HG02943 (cell line): ENCODE data around the gene MITF.

Experiments used
- ATAC-seq: cut with Tn5 transposase; IDR thresholded peaks from one replicate; pipeline ENCODE4 v1.9.1; 2021; ENCODE audit warnings: mild to moderate bottlenecking, low read depth, moderate library complexity; ENCODE audit not compliant: unreplicated experiment

The MITF gene

DNA sequence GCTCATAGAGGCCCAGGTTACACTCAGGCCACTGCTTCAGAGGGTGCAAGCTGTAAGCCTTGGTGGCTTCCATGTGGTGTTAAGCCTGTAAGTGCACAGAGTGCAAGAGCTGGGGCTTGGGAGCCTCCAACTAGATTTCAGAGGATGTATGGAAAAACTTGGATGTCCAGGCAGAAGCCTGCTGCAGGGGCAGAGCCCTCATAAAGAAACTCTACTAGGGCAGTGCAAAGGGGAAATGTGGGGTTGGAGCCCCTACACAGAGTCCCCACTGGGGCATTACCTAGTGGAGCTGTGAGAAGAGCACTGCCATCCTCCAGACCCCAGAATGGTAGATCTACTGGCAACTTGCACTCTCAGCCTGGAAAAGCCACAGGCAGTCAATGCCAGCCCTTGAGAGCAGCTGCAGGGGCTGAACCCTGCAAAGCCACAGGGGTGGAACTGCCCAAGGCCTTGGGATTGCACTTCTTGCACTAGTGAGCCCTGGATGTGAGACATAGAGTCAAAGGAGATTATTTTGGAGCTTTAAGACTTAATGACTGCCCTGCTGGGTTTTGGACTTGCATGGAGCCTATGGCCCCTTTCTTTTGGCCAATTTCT, 14.0 kb downstream of the MITF start:
- no peak for ATAC-seq

DNA sequence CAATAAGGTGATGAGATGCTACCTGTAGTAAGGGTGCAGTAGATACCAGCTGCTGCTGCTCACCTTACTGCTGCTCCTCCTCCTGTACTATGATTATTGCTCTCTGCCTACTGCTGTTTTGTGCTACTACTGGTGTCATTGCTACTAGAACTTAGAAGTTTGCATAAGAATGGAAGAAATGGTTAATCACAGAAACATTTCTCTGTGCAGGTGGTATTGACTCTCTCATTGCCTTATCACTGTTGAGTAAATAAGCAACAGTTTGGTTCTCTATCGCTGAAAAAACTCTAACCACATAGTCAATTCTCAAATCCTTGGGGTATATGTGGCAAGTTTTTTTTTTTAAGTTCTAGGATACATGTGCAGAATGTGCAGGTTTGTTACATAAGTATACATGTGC, 16.5 kb downstream of the MITF start:
- ATAC-seq, result no peak

DNA sequence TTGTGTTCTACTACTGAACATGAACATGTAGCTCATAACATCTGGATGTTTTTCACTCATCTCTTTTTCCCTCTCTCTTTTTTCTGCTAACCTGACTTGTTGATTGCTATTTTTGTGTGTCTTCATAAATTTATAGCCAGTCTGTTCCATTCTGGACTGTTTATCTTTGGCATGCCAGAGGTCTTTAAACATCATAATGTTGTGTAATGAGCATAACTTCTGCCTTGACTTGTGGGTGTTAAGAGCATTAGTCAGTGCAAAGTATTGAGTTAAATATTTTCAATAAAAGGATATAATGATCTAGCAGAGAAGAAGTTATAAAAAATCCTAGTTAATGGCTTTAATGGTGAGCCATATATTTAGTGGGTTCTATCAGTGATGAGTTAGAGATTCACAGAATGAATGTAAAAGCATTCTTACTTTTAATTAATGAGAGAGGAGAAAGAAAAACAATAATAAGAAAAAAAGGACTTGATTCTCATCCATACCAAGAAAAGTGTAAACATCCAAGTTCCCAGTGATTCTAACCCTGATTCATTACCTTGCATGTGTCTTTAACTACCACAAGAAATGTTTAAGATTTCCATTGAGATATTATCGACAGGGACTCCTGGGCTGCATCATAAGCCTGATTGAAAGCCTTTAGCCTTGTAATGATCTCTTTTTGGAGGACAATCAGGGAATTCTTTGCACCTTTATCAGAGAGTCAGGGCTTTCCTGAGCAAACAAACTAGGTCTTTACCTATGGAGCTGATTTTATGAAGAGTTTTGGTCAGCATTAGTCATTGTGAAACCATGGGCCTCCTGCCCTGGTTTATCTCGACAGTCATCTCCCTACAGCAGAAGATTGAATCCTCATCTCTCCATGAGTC, 22.9 kb downstream of the MITF start:
- no peak for ATAC-seq

DNA sequence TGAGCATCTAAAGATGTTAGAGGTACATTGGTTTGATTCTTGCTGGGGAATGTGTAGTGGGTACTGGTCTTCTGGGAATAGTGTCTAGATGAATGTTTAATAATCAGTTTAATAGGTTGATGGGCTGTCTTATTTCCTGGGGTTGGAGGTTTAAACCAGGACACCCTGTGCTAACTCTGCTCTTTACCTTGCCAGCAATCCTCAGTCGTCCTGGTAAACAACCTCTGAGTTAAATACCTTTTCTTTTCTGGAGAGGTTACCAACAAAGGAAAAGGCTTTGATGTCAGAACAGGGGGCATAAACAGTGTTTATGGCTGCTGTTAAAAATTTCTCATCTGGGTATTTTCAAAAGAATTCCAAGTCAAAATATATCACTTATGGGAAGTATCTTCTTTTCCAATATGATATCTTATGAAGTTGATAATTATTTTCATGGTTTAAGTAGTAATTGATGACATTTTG, 23.5 kb downstream of the MITF start:
- ATAC-seq, result no peak

DNA sequence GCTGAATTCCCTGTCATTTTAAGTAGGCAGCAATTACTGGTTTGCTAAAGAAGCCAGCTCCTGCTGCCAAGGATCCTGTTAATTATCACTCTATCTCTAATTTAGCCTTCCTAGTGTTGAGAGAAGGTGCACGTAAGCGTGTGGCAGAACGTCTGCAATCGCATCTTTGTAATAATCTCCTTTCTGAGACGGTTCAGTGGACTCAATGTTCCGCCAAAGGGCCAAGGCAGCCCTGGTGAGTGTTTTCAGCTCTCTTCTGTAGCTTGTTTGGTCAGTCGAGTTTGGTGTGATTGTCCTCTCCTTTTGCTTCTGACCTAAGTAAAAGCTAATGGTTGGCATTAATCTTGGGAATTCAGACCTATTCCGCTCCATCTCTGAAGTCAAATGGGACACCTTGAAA, 24.2 kb downstream of the MITF start:
- no peak for ATAC-seq

DNA sequence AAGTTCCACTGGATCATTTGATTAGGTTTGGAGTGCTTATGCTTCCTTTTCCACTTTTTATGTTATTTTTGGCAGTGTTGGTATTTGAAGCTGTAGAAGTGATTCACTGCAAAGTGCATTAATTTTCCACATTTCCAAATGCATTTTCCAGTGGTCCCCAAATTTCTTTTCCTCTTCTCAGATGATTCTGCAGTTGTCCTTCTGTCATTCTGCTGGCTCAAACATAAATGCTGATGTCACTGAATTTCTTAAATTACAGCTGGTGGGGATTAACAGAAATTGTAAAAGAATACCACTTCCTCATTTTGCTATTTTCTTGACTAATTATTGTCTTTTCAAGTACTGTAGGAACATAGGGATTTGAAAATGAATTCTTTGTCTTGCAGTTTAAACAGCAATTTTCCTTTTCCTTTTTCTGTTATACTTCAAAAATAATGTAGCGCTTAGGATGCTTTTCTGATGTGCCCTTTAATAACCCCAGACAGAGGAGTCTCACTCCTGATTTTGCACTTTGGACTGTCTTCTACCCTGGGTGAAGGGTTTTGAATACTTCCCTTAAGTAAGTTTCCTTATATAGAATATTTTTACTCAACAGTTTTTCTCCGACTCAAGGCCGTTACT, 25.0 kb downstream of the MITF start:
- no peak for ATAC-seq

DNA sequence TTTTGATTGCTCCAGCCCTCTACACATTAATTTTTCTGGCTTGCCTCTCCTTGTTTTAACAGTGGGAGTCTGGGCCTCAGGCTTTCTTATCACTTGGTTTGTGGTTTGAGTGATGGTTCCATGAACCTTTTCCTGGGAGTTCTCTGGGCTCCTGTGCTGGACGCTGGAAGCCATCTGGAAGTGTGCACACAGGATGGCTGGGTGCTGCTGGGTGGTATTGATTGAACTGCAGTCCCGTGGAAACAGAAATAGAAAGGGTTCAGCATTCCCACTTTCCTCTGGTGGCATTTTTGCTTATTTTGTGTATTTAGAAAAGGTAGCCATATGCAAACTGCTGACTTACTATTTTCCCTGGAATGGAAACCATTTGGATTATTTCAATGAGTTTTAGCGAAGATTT, 25.6 kb downstream of the MITF start:
- no peak for ATAC-seq

DNA sequence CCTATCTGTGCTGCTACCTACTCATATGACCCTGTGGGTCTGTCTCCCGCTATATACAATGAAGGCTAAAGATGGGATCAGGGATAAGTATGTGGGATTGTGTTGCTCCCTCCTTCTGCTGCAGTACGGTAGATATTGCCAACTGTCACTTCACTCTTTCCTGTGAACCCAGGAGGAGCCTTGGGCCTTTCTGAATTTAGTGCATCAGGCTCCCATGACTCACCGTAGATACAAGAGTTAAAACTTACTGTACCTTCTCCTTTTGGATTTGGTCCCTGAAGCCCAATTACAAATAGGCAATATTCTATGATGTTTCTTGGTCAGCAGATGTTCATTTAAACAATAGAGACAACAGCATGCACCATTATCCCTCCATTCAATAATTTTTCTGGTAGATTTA, 27.4 kb downstream of the MITF start:
- no peak for ATAC-seq

DNA sequence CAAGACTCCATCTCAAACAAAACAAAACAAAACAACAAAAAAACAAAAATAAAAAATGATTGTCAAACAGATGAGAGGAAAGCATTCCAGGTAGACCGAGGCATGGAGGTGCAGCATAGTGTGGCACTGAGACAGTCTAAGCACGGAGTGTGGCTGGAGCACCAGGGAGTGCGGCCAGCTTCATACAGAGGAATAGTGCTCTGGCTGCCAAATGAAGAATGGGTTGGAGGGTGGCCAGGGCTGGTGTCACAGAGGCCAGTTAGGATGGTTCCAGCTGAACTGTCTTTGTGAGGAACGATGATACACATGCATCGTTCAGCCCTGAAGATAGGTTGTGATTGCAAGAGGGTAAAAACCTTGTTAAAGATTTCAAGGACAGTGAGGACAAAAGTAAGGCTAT, 28.3 kb downstream of the MITF start:
- no peak for ATAC-seq

DNA sequence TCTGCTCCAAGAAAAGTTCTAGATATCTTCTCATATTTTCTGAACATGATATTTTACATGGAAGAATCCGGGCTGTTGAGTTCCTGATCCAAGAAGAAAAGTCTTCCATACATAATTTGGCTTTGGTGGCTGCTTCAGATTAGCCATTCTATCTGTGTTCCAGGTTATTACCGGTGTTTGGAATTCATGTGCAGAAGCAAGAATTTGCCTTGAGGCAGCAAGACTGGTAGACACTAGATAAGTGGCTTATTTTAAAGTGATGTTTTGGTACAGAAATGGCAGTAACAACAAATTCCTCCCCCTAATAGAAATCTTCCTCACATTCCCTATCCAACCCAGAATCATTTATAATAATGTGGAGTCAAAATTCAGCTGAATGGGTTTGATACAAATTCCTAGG, 29.2 kb downstream of the MITF start:
- no peak for ATAC-seq

DNA sequence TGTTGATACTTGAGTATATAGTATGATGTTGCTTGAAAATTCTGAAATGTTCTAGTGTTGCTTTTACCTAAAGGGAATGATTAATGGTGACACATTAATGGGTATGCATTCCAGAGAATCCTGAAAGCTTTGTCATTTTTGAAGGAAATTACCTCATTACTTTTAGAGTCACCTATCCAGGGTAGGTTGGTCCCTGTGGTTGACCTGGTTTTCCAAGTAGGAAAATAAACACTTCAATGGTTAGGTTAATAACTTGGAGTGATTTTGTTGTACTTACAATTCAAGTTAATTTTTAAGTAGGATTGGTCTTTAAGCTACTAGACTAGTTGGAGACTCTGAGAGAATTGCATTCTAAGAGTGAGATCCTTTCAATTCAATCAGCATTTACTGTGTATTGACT, 31.0 kb downstream of the MITF start:
- ATAC-seq, result no peak

DNA sequence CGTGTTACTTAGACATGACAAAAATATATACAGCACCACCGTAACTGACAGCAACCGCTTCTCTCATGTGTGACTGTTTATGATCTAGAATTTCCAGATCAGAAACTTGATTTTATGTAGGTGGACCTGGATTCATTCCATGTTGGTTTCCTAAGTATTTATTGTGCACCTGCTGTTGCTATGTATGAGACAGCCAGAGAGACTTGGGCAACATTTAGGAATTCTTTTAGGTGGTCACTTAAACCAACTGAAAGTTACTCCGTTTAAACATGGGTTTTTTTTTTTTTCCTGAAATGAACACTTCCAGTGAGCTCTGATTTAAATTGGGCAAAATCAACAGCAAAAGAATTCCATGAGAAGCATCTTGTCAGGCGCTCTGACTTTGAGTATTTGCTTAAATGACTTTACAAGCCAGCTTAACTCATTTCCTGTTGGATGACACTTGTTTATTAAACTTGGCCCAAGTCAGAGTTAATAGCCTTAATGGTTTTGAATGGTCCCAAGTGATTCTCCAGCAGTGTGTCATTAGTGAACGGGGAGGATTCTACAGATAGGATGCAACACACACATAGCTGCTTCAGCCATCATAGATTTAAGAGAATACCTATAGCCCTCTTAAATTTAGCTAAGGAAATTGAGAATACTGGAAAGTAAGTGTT, 31.8 kb downstream of the MITF start:
- no peak for ATAC-seq

DNA sequence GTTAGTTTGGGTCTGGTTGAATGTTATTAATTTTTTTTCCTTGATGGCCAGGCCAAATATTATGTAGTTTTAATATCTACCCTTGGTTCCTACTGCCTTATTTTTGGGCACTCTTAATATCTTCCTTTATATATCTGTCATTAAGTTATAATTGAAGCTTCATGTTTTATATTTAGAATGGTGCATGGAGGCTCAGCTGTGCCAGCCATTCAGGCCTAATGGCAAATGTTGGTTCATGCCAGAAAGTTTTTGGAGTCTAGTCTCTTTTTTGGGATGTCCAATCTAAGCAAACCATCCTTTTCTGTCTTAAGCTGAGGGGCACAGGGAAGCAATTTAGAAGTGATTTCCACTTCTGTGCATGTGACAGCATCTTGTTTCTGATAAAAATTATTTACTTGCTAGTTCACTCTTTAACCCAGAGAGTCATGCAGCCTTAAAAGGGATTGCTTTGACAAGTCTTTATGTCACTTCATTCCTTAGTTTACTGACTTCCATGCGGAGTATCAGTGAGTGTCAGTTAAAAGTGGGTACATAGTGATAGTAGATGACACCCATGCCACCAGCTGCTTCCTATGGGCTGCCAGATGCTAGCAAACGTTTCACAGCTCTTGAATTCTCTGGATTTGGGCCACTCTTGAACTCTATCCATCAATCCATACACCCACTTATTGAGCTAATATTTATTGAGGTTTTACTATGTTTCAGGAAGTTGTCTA, 33.0 kb downstream of the MITF start:
- ATAC-seq, result no peak

DNA sequence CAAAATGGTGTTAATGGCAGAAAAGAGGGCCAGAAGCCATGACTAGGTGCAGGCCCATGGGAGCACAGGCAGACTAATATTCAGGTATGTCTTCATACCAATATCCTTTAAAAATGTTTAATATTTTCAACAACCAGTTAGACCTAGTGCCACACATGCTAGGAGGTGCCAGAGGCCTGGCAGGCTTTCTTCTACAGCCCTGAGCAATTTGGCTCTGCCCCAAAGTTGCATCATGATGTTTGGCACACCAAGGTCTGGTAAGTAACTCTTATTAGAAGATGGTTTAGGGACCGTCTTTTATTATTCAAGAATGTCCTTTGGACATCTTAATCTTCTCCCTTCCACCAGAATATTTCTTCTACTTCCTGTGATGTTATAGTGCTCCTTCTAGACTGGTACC, 34.8 kb downstream of the MITF start:
- ATAC-seq, result no peak

DNA sequence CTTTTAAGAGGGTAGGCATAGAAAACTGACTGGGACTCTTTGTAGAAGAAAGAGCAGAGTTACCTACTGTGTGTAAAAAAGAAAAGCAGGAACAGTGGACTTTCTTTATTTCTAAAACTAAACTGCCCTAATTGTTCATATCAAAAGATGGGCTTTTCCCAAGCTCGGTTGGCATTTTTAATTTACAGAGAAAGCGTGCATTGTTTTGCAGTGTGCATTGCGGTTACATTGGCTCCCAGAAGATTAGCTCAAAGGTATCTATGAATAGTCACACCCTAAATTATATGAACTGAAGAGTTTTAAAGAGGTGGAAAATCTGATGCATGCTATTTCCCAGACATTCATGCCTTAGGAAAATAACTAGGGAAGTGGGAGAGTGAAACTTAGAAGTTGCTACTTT, 36.5 kb downstream of the MITF start:
- no peak for ATAC-seq

DNA sequence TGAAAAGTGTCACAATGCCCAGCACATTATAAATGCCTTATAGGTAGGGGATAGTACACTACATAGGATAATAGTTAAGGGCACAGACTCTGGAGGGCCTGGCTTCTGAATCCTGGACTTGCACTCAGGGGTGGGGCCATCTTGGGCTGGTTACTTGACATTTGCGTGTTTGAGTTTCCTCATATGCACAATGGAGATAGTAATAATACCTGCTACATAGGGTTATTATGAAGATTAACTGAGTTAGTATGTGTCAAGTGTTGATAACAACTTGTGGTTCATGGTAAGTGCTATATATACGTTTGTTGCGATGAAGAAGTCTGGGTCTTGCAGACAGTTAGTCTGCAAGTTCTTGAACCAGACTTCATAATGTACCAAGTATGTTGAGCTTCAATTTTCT, 37.0 kb downstream of the MITF start:
- no peak for ATAC-seq

DNA sequence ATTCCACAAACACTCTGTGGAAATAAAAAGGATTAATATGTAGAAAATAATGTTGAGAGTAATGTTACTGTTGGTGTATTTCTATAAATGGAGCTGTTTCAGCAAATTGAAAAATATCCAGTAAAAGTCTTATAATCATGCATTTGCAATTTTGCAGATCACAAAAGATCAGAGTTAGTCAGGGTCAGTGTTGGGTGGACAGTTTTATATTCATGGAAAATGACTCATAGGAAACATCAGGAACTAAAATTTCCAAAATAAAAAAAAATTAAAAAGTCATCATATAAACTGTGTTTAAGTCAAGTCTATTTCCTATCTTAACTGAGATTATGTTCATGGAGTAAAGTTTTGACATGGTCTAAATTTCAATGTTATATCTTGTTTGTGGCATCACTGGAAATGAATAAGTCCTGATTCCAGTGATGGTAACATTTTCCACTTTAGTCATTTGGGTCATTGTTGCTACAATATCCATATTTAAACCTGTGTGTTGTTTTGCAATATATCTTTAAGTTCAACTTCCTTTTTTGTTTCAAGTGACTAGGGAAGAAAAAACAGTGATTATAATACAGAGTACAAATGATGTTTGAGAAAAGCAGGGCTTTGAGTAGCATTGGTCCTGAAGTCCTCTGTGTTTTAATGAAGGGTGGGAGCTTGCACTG, 37.8 kb downstream of the MITF start:
- ATAC-seq, result no peak

DNA sequence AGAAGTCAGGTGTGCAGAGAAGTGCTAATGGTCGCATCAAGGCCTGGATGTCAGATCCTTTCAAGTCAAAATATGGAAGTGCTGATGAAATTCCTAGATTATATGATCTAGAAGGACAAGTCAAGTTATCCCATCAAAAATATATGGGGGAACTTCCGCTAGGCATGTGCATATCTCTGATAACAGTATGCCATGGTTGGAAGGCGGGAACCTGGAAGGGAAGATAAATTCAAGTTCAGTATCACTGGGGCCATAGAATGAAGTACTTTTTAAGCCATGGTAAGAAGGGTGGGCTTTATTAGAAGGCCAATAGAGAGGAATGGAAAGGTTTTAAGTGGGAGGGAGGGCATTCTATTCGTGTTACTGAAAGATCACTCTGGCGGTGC, 38.3 kb downstream of the MITF start:
- ATAC-seq, result no peak

DNA sequence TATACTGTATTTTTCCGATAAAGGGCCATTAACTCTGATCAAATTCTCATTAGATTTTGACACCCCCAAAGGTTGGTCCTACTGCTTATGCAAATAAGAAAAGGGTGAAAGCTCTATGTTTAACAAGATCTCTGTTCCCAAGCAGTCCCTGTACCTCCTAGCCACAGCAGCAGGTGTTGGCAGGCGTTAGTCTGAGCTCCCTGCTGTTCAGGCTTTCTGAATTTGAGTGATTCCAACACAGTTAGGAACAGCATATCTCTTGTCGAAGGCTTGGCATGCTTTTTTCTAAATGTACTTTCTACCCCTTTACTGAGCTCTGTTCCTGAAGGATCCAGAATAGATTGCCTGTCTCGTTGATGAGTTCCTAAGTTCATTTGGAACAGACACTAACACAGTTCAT, 42.3 kb downstream of the MITF start:
- no peak for ATAC-seq

DNA sequence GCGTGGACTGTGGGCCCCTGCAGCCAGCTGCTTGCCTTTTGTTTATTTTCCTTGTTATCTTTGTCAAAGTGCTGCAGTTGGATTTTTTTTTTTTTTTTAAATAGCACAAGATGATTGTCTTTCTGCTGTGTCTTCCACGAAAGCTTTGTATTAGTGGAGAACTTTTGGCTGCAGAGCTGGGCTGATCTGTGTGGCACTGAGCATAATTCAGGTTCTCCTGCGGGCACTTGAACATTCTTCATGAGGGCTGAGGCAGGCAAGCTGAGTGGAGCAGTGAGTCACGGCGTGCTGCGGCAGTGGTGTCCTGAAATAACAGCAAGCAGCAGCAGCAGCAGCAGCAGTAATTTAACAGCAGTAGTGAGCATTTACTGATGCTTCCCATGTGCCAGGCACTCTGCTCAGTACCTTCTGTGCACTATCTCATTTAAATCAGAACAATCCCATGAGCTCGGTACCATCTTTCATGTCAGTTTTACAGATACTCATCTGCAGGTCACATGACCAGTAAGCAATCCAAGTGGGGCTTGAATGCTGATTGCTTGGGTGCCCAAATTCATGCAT, 45.8 kb downstream of the MITF start:
- no peak for ATAC-seq
